ENCODE data around the gene KLHL29.

KLHL29 gene

GRCh38 chr2:23583467-23583866 lies 198.5 kb downstream of the KLHL29 start:
- no peak for DNase-seq

GRCh38 chr2:23584054-23584745 lies 199.2 kb downstream of the KLHL29 start:
- no peak for DNase-seq

GRCh38 chr2:23585273-23586170 lies 200.5 kb downstream of the KLHL29 start:
- no peak for DNase-seq

- DNase-seq, result no peak
Observed at GRCh38 chr2:23586741-23587306, 201.8 kb downstream of the KLHL29 start.

- no peak for DNase-seq
Observed at GRCh38 chr2:23587341-23587880, 202.4 kb downstream of the KLHL29 start.

GRCh38 chr2:23588106-23588505 lies 203.1 kb downstream of the KLHL29 start:
- DNase-seq, result no peak

GRCh38 chr2:23588508-23589201 lies 203.7 kb downstream of the KLHL29 start:
- DNase-seq, result no peak

- no peak for DNase-seq
Observed at GRCh38 chr2:23589220-23589647, 204.3 kb downstream of the KLHL29 start.

- no peak for DNase-seq
Observed at GRCh38 chr2:23589739-23590138, 204.8 kb downstream of the KLHL29 start.

GRCh38 chr2:23590241-23590869 lies 205.4 kb downstream of the KLHL29 start:
- DNase-seq, result no peak

- no peak for DNase-seq
Observed at GRCh38 chr2:23591111-23591510, 206.1 kb downstream of the KLHL29 start.

GRCh38 chr2:23592061-23592685 lies 207.2 kb downstream of the KLHL29 start:
- no peak for DNase-seq

- no peak for DNase-seq
Observed at GRCh38 chr2:23592898-23593751, 208.1 kb downstream of the KLHL29 start.

- no peak for DNase-seq
Observed at GRCh38 chr2:23593752-23594459, 208.9 kb downstream of the KLHL29 start.

GRCh38 chr2:23594460-23594825 lies 209.5 kb downstream of the KLHL29 start:
- DNase-seq, result no peak

GRCh38 chr2:23595021-23595420 lies 210.0 kb downstream of the KLHL29 start:
- DNase-seq, result no peak

- DNase-seq, result no peak
Observed at GRCh38 chr2:23595601-23596251, 210.7 kb downstream of the KLHL29 start.

GRCh38 chr2:23596316-23596885 lies 211.4 kb downstream of the KLHL29 start:
- no peak for DNase-seq

GRCh38 chr2:23597687-23598086 lies 212.7 kb downstream of the KLHL29 start:
- DNase-seq, result no peak

Data from stimulated activated CD4-positive, alpha-beta T cell treated with anti-CD3 and anti-CD28 coated beads, Interleukin-2, amount 100 ng/mL, for 24 hours (primary cell).